Dendritic cell treated with granulocyte-macrophage colony-stimulating factor and Interleukin-4, amounts not matched to agents 40 ng/mL and 50 ng/mL, for 4 days (primary cell): ENCODE measurements around the gene PYDC2.
"Not testable (repeated sequence)": the region's sequence is repeated elsewhere in the genome, so short reads cannot be mapped to it uniquely, and the experiment has no call there.

ENCODE experiments used
- H3K27ac Mint-ChIP-seq: one replicate; pipeline ENCODE4 v1.8.0; 2022; ENCODE audit warnings: mild to moderate bottlenecking, mixed read lengths
- H3K27me3 Mint-ChIP-seq: one replicate; pipeline ENCODE4 v1.8.0; 2022; ENCODE audit warnings: mild to moderate bottlenecking, mixed read lengths
- H3K36me3 Mint-ChIP-seq: one replicate; pipeline ENCODE4 v1.8.0; 2022; ENCODE audit warnings: low read depth, mixed read lengths
- H3K4me1 Mint-ChIP-seq: one replicate; pipeline ENCODE4 v1.8.0; 2022; ENCODE audit warnings: low read depth, mixed read lengths
- H3K4me3 Mint-ChIP-seq: one replicate; pipeline ENCODE4 v1.8.0; 2022; ENCODE audit warnings: mild to moderate bottlenecking, moderate library complexity, mixed read lengths
- H3K9me3 Mint-ChIP-seq: one replicate; pipeline ENCODE4 v1.8.0; 2022; ENCODE audit warnings: mixed read lengths
- intact Hi-C: fragments of 100-400 bp; cut with micrococcal nuclease; formaldehyde crosslinking; loops from one replicate; pipeline ENCODE4 v1.15.0; 2022

Gene PYDC2

DNA sequence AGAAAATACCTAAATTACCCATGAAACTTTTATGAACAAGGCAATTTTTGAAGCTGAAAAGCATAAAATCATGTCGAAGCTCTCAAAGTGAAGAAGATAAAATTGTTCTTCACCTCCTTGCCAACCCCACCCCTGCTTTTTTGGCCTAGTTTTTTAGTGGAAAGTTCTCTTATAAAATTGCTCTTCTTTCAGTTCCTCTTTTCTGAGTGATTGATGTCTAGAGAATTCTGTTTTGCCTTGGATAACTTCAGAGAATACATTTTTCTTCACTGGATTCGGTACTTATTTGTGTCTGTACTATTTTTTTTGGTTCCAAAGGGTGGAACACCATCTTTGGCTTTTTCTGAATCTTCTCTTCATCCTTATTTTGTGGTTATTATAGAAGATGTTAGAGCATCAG, 25.0 kb upstream of the PYDC2 start:
- H3K27ac Mint-ChIP-seq, result no peak overlapping the region
- H3K4me3 Mint-ChIP-seq, result no peak overlapping the region
- H3K9me3 Mint-ChIP-seq, result no peaks in the 10 kb centered on the region
- no peaks in the 10 kb centered on the region for H3K27me3 Mint-ChIP-seq
- intact Hi-C loops, result no loop called here
- no peaks in the 10 kb centered on the region for H3K4me1 Mint-ChIP-seq
- H3K36me3 Mint-ChIP-seq, result no peaks in the 10 kb centered on the region

DNA sequence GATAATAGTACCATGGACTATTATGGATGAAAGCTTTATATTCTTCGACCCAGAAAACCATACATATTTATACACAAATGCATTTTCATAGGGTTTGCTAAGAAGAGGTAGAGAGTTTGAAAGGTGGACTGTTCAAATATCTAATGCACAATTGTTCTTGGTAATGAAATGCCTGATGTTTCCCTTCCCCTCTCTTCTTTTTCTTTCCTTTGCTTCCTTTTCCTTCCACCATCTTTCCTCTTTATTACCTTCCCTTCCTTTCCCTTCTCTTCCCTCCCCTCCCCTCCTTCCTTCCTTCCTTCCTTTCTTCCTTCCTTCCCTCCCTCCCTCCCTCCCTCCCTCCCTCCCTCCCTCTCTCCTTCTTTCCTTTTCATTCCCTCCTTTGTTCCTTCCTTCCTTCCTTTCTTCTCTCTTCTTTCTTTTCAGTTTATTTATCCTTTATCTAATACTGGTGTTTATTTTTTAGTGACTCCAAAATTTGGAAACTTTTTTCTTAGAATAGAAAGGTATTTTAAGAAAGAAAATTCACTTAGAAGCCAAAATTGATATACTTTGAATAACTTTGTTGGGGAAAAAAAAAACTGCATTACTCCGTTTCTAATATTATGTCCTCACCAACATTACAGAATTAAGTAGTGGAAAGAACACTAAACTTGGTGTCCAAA, 22.7 kb upstream of the PYDC2 start:
- intact Hi-C loops, result no loop called here
- H3K27me3 Mint-ChIP-seq, result no peaks in the 10 kb centered on the region
- no peaks in the 10 kb centered on the region for H3K9me3 Mint-ChIP-seq
- H3K36me3 Mint-ChIP-seq, result no peaks in the 10 kb centered on the region
- H3K27ac Mint-ChIP-seq, result no peak overlapping the region
- no peaks in the 10 kb centered on the region for H3K4me1 Mint-ChIP-seq
- H3K4me3 Mint-ChIP-seq, result no peak overlapping the region

DNA sequence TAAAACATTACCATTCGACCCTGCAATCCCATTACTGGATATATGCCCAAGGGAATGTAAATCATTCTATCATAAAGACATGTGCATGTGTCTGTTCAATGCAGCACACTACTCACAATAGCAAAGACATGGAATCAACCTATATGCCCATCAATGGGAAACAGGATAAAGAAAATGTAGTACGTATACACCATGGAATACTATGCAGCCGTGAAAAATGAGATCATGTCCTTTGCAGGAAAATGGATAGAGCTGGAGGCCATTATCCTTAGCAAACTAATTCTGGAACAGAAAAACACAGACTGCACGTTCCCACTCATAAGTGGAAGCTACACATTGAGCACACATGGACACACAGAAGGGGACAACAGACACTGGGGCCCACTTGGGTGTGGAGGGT, 20.4 kb upstream of the PYDC2 start:
- no peaks in the 10 kb centered on the region for H3K36me3 Mint-ChIP-seq
- no peak overlapping the region for H3K4me3 Mint-ChIP-seq
- intact Hi-C loops, result no loop called here
- no peaks in the 10 kb centered on the region for H3K27me3 Mint-ChIP-seq
- no peaks in the 10 kb centered on the region for H3K9me3 Mint-ChIP-seq
- no peak overlapping the region for H3K27ac Mint-ChIP-seq
- no peaks in the 10 kb centered on the region for H3K4me1 Mint-ChIP-seq

DNA sequence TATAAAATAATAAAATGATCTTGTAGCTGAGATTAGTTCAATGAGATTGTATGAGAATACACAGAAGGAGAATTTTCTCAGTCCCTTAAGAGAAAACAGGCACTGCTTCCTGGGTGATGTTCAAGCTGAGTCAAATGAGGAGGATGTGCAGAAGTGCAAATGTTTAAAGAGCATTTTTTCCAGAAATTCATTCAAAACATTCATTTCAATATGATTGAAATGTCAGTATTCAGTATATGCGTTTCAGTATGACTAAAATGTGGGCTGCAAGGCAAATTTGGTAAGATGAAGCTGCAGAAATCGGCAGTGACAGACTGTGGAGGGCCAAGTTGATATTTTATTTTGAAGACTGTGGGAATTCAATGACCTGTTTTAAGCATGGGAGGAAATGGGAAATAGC, 19.3 kb upstream of the PYDC2 start:
- H3K27ac Mint-ChIP-seq, result no peak overlapping the region
- intact Hi-C loops, result no loop called here
- H3K36me3 Mint-ChIP-seq, result no peaks in the 10 kb centered on the region
- H3K4me1 Mint-ChIP-seq, result no peaks in the 10 kb centered on the region
- H3K4me3 Mint-ChIP-seq, result no peak overlapping the region
- H3K27me3 Mint-ChIP-seq, result no peaks in the 10 kb centered on the region
- H3K9me3 Mint-ChIP-seq, result no peaks in the 10 kb centered on the region

DNA sequence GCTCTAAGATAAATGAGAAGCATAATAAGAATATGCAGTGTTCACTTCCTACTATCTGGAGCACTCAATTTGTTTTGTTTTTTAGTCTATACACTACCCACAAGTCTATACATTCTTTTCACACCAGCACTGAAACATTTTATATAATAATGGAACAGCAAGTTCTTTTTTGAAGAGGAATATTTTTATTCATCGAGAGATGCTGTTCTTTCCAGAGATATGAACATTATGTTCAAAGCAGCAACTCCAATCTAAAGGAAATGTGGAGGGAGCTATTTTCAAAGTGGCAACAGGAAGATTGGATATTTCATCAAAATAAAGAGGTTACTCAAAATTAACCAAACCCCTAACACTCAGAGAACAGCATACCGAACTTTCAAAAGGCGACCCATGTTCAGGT, 16.4 kb upstream of the PYDC2 start:
- Mint-ChIP-seq H3K36me3 (no peaks in the 10 kb centered on the region), H3K4me1 (no peaks in the 10 kb centered on the region), H3K4me3 (no peak overlapping the region), H3K27me3 (no peaks in the 10 kb centered on the region), H3K27ac (no peak overlapping the region), H3K9me3 (no peaks in the 10 kb centered on the region)
- intact Hi-C loops, result no loop called here

DNA sequence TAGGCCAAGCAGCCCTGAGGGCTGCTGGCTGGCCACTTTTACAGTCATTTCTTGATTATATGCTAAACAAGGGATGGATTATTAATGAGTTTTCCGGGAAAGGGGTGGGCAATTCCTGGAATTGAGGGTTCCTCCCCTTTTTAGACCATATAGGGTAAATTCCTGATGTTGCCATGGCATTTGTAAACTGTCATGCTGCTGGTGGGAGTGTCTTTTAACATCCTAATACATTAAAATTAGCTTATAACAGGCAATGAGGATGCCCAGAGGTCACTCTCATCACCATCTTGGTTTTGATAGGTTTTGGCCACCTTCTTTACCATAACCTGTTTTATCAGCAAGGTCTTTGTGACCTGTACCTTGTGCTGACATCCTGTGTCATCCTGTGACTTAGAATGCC, 11.7 kb upstream of the PYDC2 start:
- Mint-ChIP-seq H3K9me3 (peaks cover 19% of the 10 kb centered on the region), H3K4me3 (no peak overlapping the region), H3K27me3 (no peaks in the 10 kb centered on the region), H3K4me1 (no peaks in the 10 kb centered on the region), H3K27ac (no peak overlapping the region), H3K36me3 (no peaks in the 10 kb centered on the region)
- intact Hi-C loops, result no loop called here

DNA sequence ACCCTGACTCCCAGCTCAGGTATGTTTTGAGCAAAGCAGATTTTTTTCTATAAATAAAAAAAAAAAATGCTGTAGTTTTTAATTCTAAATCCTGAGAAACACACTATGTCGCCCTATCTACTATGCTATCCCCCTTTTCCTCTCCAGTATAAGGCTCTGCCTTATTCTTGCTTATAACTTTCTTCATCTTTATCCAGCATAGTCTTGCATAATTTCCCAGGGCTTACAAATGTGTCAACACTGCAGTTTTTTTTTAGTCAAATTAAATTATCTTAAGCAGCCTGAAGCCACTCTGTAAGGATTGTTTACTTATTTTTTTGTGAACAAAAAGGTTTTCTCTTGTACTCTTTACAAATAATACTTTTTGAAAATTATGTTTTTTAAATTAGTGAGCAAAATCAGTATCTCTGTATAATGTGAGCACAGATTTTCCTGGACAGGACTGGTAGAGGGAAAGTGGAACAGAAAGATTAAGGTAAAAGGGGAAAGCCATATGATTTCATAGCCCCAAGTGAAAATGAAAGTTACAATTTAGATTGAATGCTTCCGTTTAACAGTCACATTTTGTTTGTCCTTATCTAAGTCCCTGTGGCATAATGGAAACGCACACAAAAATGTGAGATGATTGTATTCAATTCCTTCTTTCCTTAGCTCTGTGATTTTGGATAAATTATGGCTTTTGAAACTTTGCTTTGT, 5.6 kb upstream of the PYDC2 start:
- H3K4me1 Mint-ChIP-seq, result no peaks in the 10 kb centered on the region
- no peak overlapping the region for H3K4me3 Mint-ChIP-seq
- intact Hi-C loops, result no loop called here
- H3K27me3 Mint-ChIP-seq, result no peaks in the 10 kb centered on the region
- peaks cover 18% of the 10 kb centered on the region for H3K9me3 Mint-ChIP-seq
- no peak overlapping the region for H3K27ac Mint-ChIP-seq
- H3K36me3 Mint-ChIP-seq, result no peaks in the 10 kb centered on the region

DNA sequence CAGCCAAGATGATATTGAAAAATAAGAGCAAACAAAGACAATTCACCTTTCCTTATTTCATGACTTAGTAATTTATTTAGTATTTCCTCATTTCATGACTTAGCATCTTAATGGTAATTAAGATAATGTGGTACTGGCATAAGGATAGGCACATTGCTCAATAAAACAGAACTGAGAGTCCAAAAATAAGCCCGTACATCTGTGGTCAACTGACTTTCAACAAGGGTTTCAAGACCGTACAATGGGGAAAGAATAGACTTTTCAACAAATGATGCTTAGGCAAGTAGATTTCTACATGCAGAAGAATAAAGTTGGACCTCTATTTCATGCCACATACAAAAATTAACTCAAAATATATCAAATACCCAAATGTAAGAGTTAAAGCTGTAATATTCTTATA, 603 bp upstream of the PYDC2 start:
- no peaks in the 10 kb centered on the region for H3K36me3 Mint-ChIP-seq
- H3K27me3 Mint-ChIP-seq, result no peaks in the 10 kb centered on the region
- H3K9me3 Mint-ChIP-seq, result no peaks in the 10 kb centered on the region
- H3K4me3 Mint-ChIP-seq, result no peak overlapping the region
- no peak overlapping the region for H3K27ac Mint-ChIP-seq
- no peaks in the 10 kb centered on the region for H3K4me1 Mint-ChIP-seq
- intact Hi-C loops, result no loop called here

DNA sequence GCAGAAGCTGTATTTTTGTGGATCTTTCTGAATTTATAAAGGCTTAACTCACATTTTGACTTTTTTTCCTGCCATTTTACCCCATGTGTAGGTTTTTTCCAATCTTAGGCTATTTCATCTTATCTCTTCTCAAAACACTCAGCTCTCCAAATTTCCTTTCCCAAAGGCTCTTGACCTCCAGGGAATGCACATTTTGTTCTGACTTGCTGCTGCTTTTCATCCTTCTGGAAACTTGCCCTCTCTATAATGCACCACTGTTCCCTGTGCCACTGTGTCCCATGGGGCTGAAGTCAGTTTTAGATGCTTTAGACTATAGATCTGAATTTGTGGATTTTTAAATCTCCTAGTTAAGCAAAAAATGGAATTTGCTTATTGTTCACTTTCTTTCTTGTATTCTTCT, 9.1 kb downstream of the PYDC2 start:
- intact Hi-C loops, result no loop called here
- no peak overlapping the region for H3K27ac Mint-ChIP-seq
- no peak overlapping the region for H3K4me3 Mint-ChIP-seq
- H3K4me1 Mint-ChIP-seq, result no peaks in the 10 kb centered on the region
- H3K36me3 Mint-ChIP-seq, result no peaks in the 10 kb centered on the region
- H3K27me3 Mint-ChIP-seq, result no peaks in the 10 kb centered on the region
- peaks cover 22% of the 10 kb centered on the region for H3K9me3 Mint-ChIP-seq

DNA sequence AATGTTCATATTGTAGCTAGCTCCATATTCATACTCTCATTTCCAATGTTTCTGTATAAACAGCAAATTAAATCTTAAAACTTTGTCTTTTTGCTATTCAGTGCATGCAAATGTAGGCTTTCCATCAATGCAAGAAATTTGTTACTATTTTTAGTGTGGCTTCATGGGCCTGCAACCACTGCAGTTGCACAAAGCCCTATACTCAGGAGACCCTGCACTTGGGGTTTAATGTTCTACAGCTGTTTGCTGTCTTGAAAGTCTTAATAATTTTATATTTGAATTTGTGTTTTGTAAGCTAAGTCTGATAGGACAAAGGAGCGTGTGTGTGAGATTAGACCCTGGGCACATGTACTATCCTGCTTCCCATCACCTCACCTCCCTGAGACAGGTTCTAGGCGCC, 9.6 kb downstream of the PYDC2 start:
- no peaks in the 10 kb centered on the region for H3K36me3 Mint-ChIP-seq
- no peak overlapping the region for H3K27ac Mint-ChIP-seq
- H3K4me3 Mint-ChIP-seq, result no peak overlapping the region
- no peaks in the 10 kb centered on the region for H3K4me1 Mint-ChIP-seq
- intact Hi-C loops, result no loop called here
- no peaks in the 10 kb centered on the region for H3K27me3 Mint-ChIP-seq
- peaks cover 22% of the 10 kb centered on the region for H3K9me3 Mint-ChIP-seq

DNA sequence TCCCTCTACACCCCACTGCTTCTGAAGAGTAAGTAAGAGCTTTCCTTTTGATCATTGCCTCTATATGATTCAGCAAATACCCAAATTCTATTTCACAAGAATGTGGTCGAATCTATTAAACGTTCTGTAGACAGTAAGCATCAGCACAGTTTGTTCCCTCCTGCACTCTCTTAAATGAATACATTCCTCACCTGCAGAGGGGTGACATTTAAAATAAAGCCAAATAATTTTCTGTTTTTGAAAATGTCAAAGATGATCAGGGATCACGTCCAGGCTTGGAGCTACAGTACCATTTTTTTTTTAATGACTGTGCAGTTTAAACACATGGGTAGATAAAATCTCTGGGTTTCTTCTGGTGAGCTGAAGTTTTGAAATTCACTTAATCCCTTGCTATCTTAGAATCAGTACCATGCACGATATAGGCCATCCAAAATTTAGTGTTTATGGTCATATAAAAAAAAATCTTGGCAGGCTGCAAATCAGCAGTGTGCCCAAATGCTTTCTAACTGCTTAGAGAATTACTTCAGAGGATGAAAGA, 12.8 kb downstream of the PYDC2 start:
- Mint-ChIP-seq H3K27me3 (no peaks in the 10 kb centered on the region), H3K4me1 (no peaks in the 10 kb centered on the region), H3K4me3 (no peak overlapping the region), H3K9me3 (peaks cover 22% of the 10 kb centered on the region), H3K36me3 (no peaks in the 10 kb centered on the region), H3K27ac (no peak overlapping the region)
- intact Hi-C loops, result no loop called here

DNA sequence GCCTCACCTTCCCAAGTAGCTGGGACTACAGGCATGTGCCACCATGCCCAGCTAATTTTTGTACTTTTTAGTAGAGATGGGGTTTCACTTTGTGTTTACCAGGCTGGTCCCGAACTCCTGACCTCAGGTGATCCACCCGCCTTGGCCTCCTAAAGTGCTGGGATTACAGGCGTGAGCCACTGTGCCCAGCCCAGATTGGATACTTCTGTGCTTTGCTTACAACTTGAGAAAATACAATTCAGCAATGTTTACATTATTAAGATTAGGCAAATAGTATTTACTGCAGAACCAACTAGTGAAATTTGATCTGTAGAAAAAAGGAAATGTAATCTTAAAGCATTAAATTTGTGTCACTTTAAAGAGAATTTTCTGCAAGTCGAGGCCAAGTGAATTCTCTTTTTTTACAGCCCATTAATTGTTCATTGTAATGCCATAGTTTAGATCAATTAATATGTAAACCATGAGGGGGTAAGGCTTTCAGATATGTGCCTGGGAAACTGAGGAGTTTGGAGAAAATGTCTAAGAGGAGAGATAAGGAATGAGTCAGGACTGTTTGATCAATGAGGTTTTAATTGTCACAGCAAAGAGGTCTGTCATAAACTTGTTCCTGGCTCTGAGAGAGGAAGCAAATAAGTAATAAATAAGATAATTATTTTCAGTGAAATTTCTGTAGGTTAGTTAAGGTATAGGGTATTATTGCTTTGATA, 15.3 kb downstream of the PYDC2 start:
- H3K27ac Mint-ChIP-seq, result no peak overlapping the region
- no peaks in the 10 kb centered on the region for H3K27me3 Mint-ChIP-seq
- intact Hi-C loops, result no loop called here
- no peaks in the 10 kb centered on the region for H3K4me1 Mint-ChIP-seq
- no peaks in the 10 kb centered on the region for H3K36me3 Mint-ChIP-seq
- peaks cover 20% of the 10 kb centered on the region for H3K9me3 Mint-ChIP-seq
- H3K4me3 Mint-ChIP-seq, result no peak overlapping the region

DNA sequence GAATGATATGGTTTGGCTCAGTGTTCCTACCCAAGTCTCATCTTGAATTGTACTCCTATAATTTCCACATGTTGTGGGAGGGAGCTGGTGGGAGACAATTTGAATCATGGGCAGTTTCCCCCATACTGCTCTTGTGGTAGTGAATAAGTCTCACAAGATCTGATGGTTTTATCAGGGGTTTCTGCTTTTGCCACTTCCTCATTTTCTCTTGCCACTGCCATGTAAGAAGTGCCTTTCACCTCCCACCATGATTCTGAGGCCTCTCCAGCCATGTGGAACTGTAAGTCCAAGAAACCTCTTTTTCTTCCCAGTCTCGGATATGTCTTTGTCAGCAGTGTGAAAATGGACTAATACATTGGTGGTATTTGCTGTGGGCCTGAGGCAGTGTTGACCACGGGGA, 23.0 kb downstream of the PYDC2 start:
- H3K36me3 Mint-ChIP-seq, H3K4me3 Mint-ChIP-seq, H3K27ac Mint-ChIP-seq, intact Hi-C loops, H3K4me1 Mint-ChIP-seq, H3K27me3 Mint-ChIP-seq: not testable (repeated sequence)
- peaks cover 68% of the 10 kb centered on the region for H3K9me3 Mint-ChIP-seq

DNA sequence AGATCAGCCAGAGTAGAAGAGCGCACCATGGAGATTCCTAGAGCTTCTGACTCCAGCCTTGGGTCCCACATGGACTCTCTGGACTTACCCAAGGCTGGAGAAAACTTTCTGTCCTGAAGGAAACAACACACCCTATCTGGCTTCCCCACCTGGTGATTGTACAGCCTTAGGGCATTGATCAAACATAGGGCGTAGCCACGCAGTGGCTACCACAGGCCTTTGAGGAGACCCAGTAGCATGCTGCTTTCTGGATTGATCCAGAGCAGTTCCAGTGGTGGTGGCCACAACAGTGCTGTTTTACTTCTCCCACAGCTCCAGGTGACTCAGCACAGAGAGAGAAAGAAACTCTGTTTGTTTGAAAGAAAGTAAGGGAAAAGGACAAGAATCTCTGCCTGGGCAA, 23.5 kb downstream of the PYDC2 start:
- no peaks in the 10 kb centered on the region for H3K4me1 Mint-ChIP-seq
- H3K4me3 Mint-ChIP-seq, result no peak overlapping the region
- H3K27me3 Mint-ChIP-seq, result no peaks in the 10 kb centered on the region
- H3K9me3 Mint-ChIP-seq, result peaks cover 68% of the 10 kb centered on the region
- intact Hi-C loops, result no loop called here
- H3K36me3 Mint-ChIP-seq, result no peaks in the 10 kb centered on the region
- H3K27ac Mint-ChIP-seq, result no peak overlapping the region
